ENCODE data around the gene RAB22A. TPM values are rescaled to one million over a fixed set of nuclear protein-coding genes. Genes with fewer than 3 reads are reported as not detected.

Gene RAB22A
- total RNA-seq, 1 experiment from 2014 or later: 9.9 TPM

DNA sequence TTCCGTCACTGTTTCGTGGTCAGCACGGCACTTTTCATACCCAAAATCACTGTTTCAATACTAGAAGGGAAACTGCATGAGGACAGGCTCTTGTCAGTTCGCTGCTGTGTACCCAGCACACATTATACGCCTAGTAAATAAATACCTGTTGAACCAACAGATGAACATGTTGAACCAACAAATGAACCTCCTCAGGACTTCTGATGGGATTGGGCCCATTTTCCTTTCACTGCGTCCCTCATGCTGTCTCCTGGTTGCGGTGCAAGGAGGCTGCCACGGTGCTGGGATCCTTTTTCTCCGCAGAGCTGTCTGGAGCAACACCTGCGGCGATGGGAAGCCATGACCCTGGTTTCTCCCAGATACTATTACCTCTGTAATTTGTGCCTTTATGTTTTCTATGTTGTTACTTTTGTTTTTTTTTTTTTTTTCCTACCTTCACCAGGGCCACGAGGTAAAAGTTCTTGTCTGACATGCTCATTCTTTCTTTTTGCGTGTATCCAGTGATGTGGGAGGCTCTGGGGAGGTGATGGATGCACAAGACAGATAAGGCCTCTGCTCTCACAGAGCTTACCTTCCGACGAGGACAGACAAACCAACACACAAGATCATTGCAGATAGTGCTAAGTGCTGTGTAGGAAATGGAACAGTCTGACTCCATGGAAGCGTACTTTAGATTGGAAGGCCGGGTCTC lies 80.6 kb downstream of the RAB22A start:
- Histone ChIP-seq H3K36me3 (ENCODE audit: control insufficient read depth in 1 of 2, insufficient read depth in 2 of 2, low read length in 2 of 2) (peaks cover 11 to 17% of the 10 kb centered on the region in 2 experiments; a peak in 3 of 4 replicates), H3K9me2 (ENCODE audit: insufficient read depth) (no peaks in the 10 kb centered on the region), H4K20me1 (ENCODE audit: insufficient read depth) (peaks cover 4% of the 10 kb centered on the region; the same call in 1 of the 2 replicates), H3K27ac (ENCODE audit: low read depth, low read length) (peak overlapping the region; percentile 79; the same call in 1 of the 2 replicates), H3K9ac (ENCODE audit: low read length) (peak overlapping the region; percentile 90), H3K4me2 (ENCODE audit: low read length) (peak overlapping the region; percentile 96), H3K27me3 (ENCODE audit: insufficient read depth, low read length) (no peaks in the 10 kb centered on the region), H3K79me2 (ENCODE audit: insufficient read depth, low read length) (peaks cover 60% of the 10 kb centered on the region), H3K4me3 (replicated peaks in 1 of 2; ENCODE audit: low read depth in 1 of 2, low read length in 2 of 2) (peak overlapping the region; percentile 88 to 92), H3K9me3 (ENCODE audit: control insufficient read depth in 1 of 2, insufficient read depth in 1 of 2, low read depth in 1 of 2, low read length in 2 of 2) (no peaks in the 10 kb centered on the region), H2AFZ (ENCODE audit: low read depth, low read length, poor library complexity, severe bottlenecking) (no peak overlapping the region), H3K4me1 (ENCODE audit: control insufficient read depth in 1 of 2, insufficient read depth in 2 of 2, low read length in 2 of 2) (peaks cover 14 to 15% of the 10 kb centered on the region in 2 experiments)
- ChIA-PET CTCF (interaction anchor here (1.5 kb wide), 1 partner anchor 154 kb away, joined by 3 read pairs; no protein-coding TSS in a partner anchor), RAD21 (ENCODE audit: low non-redundant PET in 1 of 2, low total read pairs in 2 of 2, uncharacterized antibody in 2 of 2, unreplicated experiment in 2 of 2) (no interaction called here), POLR2A (no interaction called here)
- BruUV-seq (replicated peaks): no TSS peak
- DNase-seq (ENCODE audit: low read depth, low spot score): peak; percentile 13
- TF ChIP-seq, protein P1, sequence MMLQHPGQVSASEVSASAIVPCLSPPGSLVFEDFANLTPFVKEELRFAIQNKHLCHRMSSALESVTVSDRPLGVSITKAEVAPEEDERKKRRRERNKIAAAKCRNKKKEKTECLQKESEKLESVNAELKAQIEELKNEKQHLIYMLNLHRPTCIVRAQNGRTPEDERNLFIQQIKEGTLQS (IDR thresholded peaks at IDR 0.05): no peak
- TF ChIP-seq CBX3 (IDR thresholded peaks at IDR 0.05; ENCODE audit: low read depth) (no peak), ELF1 (IDR thresholded peaks at IDR 0.05; ENCODE audit: borderline replicate concordance, low read depth) (no peak), EZH2 (IDR thresholded peaks at IDR 0.05) (no peak), ZNF274 (IDR thresholded peaks at IDR 0.05; ENCODE audit: low read depth, low read length) (no peak), TCF7L2 (IDR thresholded peaks at IDR 0.05; ENCODE audit: borderline replicate concordance, extremely low read depth, insufficient read depth, insufficient read length) (no peak), ZFX (IDR thresholded peaks at IDR 0.05) (no peak)
- TF ChIP-seq, protein P2, sequence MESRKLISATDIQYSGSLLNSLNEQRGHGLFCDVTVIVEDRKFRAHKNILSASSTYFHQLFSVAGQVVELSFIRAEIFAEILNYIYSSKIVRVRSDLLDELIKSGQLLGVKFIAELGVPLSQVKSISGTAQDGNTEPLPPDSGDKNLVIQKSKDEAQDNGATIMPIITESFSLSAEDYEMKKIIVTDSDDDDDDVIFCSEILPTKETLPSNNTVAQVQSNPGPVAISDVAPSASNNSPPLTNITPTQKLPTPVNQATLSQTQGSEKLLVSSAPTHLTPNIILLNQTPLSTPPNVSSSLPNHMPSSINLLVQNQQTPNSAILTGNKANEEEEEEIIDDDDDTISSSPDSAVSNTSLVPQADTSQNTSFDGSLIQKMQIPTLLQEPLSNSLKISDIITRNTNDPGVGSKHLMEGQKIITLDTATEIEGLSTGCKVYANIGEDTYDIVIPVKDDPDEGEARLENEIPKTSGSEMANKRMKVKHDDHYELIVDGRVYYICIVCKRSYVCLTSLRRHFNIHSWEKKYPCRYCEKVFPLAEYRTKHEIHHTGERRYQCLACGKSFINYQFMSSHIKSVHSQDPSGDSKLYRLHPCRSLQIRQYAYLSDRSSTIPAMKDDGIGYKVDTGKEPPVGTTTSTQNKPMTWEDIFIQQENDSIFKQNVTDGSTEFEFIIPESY (IDR thresholded peaks at IDR 0.05; ENCODE audit: extremely low read depth, insufficient replicate concordance, low read length): no peak
- TF ChIP-seq, protein P3, sequence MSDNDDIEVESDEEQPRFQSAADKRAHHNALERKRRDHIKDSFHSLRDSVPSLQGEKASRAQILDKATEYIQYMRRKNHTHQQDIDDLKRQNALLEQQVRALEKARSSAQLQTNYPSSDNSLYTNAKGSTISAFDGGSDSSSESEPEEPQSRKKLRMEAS (IDR thresholded peaks at IDR 0.05): no peak
- TF ChIP-seq, protein P4, sequence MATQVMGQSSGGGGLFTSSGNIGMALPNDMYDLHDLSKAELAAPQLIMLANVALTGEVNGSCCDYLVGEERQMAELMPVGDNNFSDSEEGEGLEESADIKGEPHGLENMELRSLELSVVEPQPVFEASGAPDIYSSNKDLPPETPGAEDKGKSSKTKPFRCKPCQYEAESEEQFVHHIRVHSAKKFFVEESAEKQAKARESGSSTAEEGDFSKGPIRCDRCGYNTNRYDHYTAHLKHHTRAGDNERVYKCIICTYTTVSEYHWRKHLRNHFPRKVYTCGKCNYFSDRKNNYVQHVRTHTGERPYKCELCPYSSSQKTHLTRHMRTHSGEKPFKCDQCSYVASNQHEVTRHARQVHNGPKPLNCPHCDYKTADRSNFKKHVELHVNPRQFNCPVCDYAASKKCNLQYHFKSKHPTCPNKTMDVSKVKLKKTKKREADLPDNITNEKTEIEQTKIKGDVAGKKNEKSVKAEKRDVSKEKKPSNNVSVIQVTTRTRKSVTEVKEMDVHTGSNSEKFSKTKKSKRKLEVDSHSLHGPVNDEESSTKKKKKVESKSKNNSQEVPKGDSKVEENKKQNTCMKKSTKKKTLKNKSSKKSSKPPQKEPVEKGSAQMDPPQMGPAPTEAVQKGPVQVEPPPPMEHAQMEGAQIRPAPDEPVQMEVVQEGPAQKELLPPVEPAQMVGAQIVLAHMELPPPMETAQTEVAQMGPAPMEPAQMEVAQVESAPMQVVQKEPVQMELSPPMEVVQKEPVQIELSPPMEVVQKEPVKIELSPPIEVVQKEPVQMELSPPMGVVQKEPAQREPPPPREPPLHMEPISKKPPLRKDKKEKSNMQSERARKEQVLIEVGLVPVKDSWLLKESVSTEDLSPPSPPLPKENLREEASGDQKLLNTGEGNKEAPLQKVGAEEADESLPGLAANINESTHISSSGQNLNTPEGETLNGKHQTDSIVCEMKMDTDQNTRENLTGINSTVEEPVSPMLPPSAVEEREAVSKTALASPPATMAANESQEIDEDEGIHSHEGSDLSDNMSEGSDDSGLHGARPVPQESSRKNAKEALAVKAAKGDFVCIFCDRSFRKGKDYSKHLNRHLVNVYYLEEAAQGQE (IDR thresholded peaks at IDR 0.05; ENCODE audit: low read depth): no peak
- intact Hi-C loops (cut with micrococcal nuclease): loop anchor here (2.0 kb wide), 1 partner anchor 79 kb away; no protein-coding TSS in a partner anchor
- ATAC-seq: no peak

Measured in HCT116 (cell line).